ENCODE measurements around the gene PNPLA5. TPM values are rescaled to one million over a fixed set of nuclear protein-coding genes. Genes with fewer than 3 reads are reported as not detected.

PNPLA5 gene
- total RNA-seq, 1 experiment from 2014 or later, result not detected

DNA sequence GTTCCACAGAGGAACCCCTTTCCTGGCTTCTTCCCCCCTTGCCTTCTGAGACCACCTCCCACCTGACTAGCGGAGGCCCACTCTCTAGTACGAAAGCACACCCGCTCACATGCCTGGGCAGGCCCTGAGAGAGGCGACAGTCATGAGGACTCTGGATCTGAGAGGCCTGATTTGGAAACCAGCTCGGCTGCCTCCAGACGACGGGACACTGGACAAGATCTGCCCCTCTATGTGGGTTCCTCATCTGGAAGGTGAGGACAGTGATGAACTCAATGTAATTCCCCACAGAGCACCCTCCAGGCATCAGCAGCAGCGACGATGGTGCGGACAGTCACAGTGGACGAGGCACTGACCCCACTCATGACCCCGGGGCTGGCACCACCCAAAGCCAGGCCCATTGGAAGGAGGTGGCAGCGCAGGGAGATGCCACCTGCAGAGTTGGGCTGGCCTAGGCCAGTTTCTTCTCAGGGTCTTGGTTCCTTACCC lies 37.0 kb downstream of the PNPLA5 start:
- no peak for DNase-seq (ENCODE audit: low spot score)

DNA sequence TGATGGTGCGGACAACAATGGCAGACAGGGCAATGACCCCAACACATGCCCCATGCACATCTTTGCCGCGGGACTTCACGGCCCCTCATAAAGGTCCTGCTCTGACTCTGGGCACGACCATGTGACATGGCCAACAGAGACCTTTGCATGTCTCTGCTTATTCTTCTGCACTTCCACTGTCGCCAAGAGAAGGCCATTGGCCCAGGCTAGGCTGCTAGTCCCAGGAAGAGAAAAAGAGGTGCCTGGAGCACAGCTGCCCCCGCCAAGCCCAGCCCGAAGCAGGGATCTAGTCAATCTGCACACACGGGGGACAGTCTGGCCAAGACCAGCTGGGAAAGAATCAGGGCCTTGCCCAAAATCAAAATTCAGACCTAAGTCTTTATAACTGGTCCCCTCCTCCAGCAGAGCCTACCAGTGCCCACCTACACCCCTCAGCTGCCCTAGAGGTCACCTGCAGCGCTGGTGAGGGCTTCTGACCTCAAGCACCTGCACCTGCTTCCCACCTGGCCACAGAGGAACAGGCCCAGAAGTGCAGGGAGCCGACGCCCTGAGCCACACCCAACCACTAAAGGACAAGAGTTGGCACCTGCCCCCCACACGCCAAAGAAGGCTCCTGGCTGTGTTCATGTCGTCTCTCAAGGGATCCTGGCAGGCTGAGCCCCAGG lies 37.6 kb downstream of the PNPLA5 start:
- no peak for DNase-seq (ENCODE audit: low spot score)

DNA sequence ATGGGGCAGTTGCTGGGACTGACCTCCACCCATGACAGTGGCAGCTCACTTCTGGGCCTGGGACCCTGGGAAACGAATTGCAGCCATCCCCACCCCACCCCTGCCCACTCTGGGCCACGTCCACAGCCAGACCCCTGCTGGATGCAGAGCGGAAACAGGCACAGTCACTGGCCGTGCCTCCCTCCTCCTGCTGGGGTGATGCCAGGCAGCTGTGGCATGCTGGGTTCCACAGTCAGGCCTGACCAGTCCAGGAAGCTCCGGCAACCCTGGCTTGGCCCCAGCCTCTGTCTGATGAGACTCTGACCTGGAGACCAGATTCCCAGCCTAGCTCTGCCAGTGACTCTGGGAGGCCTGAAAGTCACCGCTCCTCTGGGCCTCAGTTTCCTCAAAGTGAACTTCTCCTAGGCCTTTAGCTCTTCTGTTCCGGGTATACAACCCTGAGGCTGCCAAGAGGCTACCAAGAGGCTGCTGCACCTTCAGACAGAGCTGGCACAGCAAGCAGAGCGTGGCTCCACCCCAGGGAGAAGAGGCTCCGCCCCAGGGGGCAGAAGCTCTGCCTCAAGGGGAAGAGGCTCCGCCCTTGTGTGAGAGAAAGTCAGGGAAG lies 38.4 kb downstream of the PNPLA5 start:
- DNase-seq (ENCODE audit: low spot score), result no peak

DNA sequence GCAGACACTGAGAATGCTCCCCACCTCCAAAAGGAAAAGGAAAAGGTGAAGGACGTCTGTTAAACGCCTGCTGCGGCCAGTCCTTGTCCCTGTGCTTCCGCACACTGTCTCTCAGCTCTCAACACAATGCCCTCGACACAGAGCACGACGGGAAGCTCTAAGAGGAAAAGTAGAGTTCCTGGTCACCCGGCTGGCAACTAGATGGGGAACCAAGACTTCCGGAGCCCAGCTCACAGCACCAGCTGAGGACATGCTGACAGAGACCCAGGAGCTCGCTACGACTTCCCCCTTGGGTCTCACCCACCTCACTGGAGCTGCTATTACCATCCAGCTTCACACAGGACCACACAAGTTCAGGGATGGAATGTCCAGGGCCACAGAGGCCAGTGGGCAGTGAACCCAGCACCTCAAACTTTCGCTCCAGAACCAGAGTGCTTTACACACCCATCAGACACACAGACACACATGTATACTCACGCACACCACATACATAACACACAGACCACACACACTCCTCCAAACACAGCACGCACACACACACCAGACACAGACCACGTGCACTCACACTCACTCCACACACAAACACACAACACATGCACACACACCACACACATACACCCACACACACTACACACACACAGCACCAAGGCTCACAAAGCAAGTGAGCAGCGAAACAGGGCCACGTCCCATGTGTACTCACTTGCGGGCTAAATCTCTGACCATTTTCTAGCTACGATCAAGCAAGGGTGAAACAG lies 39.1 kb downstream of the PNPLA5 start:
- no peak for DNase-seq (ENCODE audit: low spot score)

DNA sequence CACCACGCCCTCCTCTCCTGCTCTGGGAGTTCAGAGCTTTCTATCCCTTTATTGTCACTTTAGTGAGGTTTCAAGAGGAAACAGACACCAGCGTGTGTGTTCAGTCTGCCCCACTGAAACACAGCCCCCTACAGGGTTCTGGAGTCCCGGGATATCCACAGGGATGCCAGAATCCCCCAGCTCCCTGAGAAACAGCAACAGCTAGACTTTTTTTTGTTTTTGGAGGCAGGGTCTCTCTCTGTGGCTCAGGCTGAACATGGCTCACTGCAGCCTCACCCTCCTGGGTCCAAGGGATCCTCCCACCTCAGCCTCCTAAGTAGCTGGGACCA lies 39.9 kb downstream of the PNPLA5 start:
- no peak for DNase-seq (ENCODE audit: low spot score)

DNA sequence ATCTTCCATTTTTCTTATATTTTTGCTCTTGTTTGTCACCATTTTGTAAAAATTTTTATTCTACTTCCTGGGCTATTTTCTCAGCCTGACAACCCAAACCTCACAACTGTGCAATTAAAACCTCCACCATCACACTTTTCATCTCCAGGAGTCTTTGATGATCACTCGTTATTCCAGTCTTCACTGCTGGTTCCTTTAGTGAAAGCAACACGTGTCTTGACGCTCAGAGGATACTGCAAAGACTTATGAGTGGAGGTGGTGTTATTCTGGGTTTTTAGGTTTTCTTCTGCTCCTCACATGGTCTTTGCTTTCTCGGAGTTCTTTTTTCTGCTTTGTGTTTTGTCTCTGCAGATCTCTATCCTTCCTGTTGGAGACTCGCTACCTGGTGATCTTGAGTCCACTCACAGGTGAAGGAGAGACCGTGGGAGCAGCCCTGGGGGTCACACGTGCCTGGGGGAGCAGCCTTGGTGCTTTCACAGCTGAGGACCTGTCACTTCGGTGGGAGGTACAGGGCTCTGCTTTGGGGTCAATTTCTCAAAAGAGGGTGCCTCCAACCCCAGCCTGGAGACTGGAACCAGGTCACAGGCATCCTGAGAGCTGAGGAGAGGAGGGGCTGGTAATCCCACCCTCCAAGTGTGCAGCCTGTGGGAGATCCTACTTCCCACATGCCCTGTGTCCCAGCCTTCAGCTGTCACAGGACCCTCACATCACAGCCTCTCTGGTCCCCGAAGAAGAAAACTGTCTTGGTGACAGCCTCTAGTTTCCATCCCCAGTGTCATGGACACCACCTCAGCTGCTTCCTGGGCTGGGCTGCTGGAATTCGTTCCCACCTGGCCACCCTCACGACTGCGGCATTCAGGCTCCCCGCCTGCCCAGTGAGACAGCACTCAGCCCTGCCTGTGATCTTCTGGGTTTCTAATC lies 40.5 kb downstream of the PNPLA5 start:
- no peak for DNase-seq (ENCODE audit: low spot score)

DNA sequence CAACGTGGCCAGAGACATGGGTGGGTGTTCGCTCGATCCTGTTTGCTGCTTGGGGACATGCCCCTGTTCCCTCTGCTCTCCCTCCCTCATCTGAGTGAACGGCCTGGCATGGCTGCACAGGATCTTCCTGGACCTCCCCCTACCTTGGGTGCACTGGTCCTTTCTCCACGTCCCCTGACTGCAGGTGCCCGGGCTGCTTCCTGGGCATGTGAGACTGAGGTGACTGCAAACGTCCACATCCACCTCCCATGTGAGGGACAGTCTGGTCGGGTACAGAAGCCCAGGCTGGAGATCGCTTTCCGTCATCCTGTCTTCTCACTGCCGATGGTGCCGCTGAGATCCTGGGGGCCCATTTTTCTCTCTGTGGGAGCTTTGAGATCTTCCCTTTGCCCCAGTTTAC lies 41.3 kb downstream of the PNPLA5 start:
- DNase-seq (ENCODE audit: low spot score), result no peak

DNA sequence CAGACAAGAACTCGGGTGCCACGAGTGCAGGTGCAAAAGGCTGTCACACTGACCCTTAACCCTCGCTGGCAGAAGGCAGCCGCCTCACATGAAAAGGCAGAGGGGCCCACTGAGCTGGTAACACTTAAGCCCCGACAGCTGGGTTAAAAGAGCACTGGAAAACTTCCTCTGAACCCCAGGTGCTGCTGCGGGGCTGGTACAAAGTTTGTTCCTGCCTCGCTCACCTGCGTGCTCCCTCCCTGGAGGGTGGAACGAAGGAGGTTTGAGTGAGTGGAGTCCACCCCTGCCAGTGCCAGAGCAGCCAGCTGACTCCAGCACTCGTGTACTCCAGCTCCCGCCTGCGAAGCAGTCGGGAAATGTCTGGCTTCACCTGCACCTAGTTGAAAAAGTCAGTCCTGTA lies 42.1 kb downstream of the PNPLA5 start:
- no peak for DNase-seq (ENCODE audit: low spot score)

DNA sequence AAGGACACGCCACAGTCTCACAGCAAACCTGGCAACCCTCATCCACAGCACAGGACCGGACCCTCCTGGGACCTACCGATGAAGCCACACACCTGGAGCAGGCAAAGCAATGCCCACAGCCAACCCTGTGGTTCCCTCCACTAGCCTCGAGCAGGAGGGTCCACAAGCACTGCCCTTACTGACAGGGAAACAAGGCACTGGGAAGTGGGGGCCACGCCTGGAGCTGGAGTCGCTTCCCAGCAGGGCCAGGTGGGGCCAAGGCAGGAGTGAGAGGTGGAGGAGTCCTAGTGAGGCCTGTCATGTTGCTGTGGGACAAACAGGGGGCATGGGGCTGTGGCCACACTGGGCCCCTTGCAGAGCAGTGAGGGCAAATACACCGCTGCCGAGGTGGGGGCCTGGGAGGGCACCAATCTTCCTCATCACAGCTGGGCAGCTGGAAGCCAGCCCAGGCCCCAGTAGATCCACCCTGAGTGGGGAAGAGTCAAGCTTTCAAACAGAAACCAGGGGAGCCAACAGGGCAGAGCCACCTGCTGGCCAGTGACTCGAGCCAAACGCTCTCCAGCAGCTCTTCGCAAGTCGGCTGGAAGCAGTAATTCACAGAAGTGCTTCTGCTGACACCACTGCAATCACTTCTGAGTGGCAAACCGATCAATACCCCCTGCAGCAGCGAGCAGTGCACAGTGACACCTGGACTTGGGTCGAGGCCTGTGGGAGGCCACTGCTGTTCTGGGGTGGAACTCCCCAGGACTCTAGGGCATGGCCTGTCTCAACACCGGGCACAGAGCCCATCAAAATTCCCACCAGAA lies 43.2 kb downstream of the PNPLA5 start:
- no peak for DNase-seq (ENCODE audit: low spot score)

DNA sequence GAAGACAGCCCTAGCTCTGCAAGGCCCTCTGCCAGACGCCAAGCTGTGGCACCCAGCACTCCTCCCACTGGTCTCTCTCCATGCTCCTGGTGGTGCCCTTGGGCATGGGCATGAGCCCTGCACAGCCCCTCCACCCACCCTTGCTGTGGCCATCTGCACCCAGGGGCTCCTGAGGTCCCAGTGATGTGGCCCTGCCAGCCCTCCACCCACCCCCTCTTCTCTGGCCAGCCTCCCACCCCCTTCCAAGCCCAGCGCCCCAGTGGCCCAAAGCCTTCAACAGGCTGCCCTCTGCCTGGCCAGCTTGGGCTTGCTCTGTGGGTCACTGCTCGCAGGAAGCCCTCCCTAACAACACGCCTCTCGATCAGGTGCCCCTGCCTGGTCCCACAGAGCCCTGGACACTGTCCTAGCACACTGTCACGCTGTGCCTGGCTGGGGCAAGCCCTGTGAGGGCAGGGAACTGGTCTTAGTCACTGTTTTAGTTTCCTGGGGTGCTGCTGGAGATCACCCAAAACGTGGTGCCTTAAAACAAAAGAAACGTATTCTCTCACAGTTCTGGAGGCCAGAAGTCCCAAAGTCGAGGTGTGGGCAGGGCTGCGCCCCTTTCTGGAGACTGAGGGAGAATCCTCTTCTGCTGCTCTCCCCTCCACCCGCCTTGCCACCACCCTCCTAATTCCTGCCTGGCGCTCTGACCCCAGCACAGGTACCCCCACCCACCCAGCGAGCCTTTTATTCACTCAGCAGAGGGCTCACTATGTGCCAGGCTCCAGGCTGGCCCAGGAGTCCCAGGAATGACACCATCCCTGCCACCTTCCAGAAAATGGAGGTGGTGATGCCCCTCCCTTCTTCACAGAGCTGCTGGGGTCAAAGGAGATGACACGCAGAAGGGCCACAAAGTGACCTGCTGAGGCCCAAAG lies 44.2 kb downstream of the PNPLA5 start:
- DNase-seq (ENCODE audit: low spot score), result no peak

DNA sequence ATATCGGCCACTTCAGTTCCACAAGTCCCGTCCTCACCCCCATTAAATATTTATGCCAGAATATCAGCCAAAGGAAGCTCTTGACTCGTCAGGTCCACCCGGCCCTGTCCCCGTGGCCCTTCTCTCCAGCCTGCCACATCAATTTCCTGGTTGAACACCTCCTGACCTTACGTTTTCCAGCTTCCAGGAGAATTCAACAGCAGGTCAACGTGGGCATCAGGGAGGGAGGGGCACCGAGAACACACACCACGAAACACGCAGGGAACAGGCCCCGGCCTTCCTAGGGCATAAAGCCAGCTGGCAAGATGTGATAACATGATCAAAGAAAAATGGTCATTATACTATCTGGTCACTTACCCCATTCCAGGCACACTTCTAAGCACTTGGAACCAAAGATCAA lies 44.8 kb downstream of the PNPLA5 start:
- DNase-seq (ENCODE audit: low spot score), result no peak

DNA sequence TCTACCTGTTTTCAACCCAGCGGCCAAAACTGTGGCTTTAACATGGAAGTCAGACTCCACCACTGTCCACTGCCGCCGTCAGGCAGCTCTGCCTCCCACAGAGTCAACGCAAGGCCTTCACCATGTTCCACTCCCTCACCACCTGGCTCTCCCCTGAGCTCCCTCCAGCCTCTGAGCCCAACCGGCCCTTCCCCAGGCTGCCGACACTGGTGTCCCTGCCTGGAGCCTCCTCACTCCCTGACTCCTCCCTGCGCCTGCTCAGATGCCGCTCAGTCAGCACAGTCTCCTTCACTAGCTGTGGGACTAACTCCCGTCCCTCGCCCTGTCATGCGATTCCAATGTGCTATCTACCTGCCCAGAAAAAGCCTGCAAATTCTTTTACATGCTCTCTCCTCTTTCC lies 45.8 kb downstream of the PNPLA5 start:
- no peak for DNase-seq (ENCODE audit: low spot score)

DNA sequence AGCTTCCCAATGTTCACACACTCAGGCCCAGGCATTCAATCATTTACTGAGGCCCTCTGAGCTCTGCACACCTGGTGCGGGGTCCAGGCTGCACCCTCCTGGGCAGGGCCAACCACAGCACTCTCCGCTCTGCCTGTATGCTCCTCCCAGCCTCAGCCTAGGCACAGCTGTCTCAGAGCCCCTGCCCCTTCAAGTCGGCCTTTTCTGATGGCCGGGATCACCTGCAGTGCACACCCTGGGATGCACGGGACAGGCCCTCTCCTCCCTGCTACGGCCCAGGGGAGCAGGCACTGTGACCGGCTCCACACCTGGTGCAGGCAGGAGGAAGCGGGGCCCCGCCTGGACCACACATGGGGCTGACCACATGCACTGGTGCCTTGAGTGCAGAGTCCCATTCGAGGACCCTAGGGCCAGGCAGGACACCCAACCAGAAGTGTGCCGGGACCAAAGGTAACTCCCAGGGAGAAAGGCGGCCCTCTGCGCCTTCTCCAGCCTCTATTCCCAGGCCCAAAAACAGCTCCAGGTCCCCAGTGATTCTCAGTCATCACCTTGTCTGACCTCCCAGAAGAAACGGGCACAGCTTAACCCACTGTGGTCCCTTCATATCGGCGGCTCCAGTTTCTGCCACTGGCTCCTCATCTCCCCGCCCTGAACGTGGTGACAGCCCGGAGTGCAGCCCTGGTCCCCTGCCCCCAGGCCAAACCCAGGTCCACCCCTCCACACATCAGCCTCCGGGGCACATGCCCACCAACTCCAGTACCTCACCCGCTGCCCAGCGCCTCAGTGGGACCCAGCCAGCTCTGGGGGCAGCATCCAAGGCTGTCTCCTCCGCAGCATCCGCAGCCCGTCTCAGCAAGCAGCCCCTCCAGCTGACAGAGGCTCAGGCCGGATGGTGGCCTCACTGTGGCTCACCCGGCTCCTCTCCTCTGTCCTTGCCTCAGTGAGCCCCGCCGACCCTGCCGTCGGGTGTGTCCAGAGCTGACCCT lies 47.0 kb downstream of the PNPLA5 start:
- no peak for DNase-seq (ENCODE audit: low spot score)

DNA sequence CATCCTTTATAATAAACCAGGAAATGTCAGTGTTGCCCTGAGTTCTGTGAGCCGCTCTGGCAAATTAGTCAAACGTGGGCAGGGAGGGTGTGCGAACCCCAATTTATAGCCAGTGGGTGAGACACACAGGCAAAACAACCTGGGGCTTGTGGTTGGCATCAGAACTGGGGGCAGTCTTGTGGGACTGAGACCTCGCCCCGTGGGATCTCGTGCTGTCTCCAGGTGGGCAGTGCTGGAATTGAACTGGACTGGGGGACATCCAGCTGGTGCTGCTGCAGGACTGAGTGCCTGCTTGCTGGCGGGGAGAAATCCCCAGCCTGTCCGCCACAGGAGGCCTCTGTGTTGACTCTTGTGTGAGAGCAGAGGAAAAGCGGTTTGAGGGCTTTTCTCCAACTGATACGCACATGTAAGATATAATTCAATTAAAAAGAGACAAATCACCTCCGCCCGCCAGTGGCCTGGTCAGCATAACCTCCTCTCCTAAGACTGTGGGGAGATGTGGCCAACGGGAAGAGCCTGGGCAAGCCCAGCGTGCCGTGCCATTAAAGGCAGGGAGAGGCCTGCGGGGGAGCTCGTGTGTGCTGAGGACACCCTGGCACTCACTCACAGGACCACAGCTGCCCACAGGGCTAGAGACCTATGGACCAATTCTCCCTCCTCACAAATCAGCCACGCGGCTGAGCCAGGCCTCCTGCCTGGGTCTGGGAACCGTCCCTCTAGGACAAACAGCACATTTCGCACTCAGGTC lies 47.9 kb downstream of the PNPLA5 start:
- DNase-seq (ENCODE audit: low spot score), result no peak

DNA sequence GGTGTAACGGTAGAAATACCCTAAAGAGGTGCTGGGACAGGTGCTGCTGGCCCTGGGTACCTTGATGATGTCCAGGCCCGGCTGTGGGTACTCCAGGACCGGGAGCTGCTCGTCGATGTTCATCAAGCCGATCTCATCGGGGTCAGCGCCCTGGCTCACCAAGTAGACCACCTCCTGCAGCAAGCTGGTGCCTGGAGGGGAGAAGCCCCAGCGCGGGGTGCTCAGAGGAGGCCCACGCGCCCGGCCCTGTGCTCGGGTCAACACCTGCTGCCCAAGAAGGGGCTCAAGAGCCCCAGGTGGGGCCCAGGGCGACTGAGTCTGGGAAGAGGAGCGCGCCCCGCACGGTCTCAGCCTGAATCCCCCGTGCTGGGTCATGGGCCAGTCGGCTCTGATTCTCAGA lies 50.1 kb downstream of the PNPLA5 start:
- no peak for DNase-seq (ENCODE audit: low spot score)

DNA sequence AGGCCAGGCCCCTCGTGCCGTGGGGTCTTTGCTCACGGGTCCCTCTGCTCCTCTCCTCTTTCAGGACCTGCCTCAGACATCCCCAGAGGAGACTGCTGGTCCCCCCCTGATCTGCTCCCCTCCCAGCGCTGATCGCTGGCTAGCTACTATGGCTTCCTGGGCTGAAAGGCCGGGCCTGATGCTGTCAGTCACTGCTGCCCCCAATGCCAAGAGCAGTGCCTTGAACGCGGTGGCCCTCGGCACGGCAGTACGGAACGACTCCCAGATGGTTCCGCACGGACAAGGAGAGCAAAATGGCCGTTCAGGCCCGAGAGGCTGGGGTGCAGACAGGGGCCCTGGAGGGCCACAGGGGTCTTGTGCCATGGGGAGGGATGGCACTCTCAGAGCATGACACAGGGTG lies 51.0 kb downstream of the PNPLA5 start:
- DNase-seq (ENCODE audit: low spot score), result no peak

DNA sequence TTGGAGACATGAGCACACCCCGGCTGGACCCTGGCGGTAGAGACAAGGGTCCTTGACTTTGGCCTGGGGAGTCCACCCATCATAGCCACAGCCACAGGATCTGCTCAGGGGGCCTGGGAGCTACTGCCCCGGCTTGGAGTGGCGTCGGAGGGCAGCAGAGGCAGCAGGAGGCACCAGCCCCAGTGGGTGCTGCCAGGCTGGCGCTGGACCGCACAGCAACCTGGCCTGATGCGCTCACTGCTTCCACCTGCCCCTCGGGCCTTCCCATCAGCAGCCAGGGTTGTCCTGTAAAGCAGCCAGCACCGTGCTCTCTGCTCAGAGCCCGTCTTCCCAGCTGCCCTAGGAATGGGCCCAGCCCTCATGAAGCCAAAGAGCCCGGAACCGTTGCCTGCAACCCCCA lies 51.4 kb downstream of the PNPLA5 start:
- DNase-seq (ENCODE audit: low spot score), result no peak

DNA sequence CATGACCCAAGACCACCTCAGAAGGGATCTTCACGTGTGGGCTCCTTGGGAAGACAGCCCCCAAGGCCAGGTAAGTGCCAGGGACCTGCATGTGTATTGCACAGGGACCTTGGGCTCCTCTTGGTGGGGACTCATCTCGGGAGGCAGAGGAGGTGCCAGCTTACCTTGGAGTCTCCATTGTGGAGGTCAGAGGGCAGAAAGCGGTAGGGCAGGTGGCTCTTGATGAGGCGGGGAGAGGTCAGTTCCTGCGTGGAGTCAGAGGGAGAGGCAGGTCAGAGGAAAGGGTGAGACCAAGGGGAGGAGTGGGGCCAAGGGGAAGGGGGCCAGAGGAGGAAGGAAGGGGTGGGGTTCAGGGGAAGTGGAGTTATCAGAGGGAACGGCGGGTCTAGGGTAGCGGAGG lies 52.0 kb downstream of the PNPLA5 start:
- DNase-seq (ENCODE audit: low spot score), result no peak
